H1 (cell line): ENCODE measurements around the gene SPAG17. TPM values are rescaled to one million over a fixed set of nuclear protein-coding genes. Genes with fewer than 3 reads are reported as not detected.

Experiments
- CTCF ChIA-PET: fragments of 300-600 bp; sonication (Branson Sonifier 250); formaldehyde crosslinking; loops from one replicate; lab custom pipeline; 2021; ENCODE audit not compliant: partially characterized antibody; lab: Charles Lee
- POLR2A ChIA-PET: fragments of 300-600 bp; sonication (Branson Sonifier 250); formaldehyde crosslinking; loops from one replicate; lab custom pipeline; 2021; ENCODE audit warnings: inconsistent platforms; ENCODE audit not compliant: partially characterized antibody; lab: Charles Lee
- DNase-seq, 2 experiments: peaks; one replicate each; pipeline versions ENCODE4 v3.0.0 to v3.0.0-alpha.2; 2010 to 2022; ENCODE audit warnings: low spot score in 2 of 2, low read depth in 1 of 2, mixed read lengths in 1 of 2
- FAIRE-seq: peaks from 2 replicates; lab custom pipeline; 2011; peaks lifted over from hg19 to GRCh38; lab: Jason Lieb, UNC
- H2AFZ ChIP-seq: 2 replicates; pipeline ENCODE4 v1.8.1; 2012; ENCODE audit warnings: low read length, inconsistent platforms
- H2AK5ac ChIP-seq: 2 replicates; pipeline ENCODE4 v1.6.1; 2013; ENCODE audit warnings: low read depth, low read length
- H2BK120ac ChIP-seq: replicated peaks from 2 replicates; pipeline ENCODE3; 2013; ENCODE audit warnings: low read depth, low read length, inconsistent platforms
- H2BK12ac ChIP-seq: 2 replicates; pipeline ENCODE4 v1.6.1; 2013; ENCODE audit warnings: low read depth, low read length
- H2BK15ac ChIP-seq: 2 replicates; pipeline ENCODE4 v1.6.1; 2013; ENCODE audit warnings: low read length
- H2BK20ac ChIP-seq: 2 replicates; pipeline ENCODE4 v1.6.1; 2013; ENCODE audit warnings: low read length
- H2BK5ac ChIP-seq: 2 replicates; pipeline ENCODE4 v1.6.1; 2013; ENCODE audit warnings: low read depth, low read length
- H3K14ac ChIP-seq: 2 replicates; pipeline ENCODE4 v1.6.1; 2013; ENCODE audit warnings: inconsistent platforms; ENCODE audit not compliant: insufficient read length
- H3K18ac ChIP-seq: 2 replicates; pipeline ENCODE4 v1.6.1; 2013; ENCODE audit warnings: low read length; ENCODE audit errors: extremely low read depth
- H3K23ac ChIP-seq: 2 replicates; pipeline ENCODE4 v1.6.1; 2013; ENCODE audit warnings: inconsistent platforms; ENCODE audit not compliant: insufficient read length
- H3K23me2 ChIP-seq: 2 replicates; pipeline ENCODE4 v1.6.1; 2013; ENCODE audit warnings: low read depth, low read length
- H3K27ac ChIP-seq: 2 replicates; pipeline ENCODE4 v1.6.1; 2011; ENCODE audit warnings: low read depth, low read length, inconsistent platforms
- H3K27me3 ChIP-seq, 4 experiments: replicated peaks in 1 of 4; 1 replicate in 1 of 4; 2 replicates in 3 of 4; pipeline versions ENCODE4 v1.6.1 to v1.8.1; 2011 to 2013; ENCODE audit warnings: low read length in 3 of 4, mild to moderate bottlenecking in 3 of 4, inconsistent platforms in 2 of 4, mixed read lengths in 2 of 4, moderate library complexity in 1 of 4; ENCODE audit not compliant: control insufficient read depth in 3 of 4, insufficient read depth in 3 of 4; ENCODE audit errors: extremely low read depth in 1 of 4
- H3K36me3 ChIP-seq, 4 experiments: 2 replicates each; pipeline versions ENCODE4 v1.6.1 to v1.8.1; 2011 to 2013; ENCODE audit warnings: mild to moderate bottlenecking in 4 of 4, low read length in 3 of 4, moderate library complexity in 2 of 4, control low read depth in 1 of 4, inconsistent platforms in 1 of 4; ENCODE audit not compliant: insufficient read depth in 4 of 4, control insufficient read depth in 2 of 4
- H3K4ac ChIP-seq: replicated peaks from 2 replicates; pipeline ENCODE3; 2013; ENCODE audit warnings: low read length, low read depth, mixed read lengths, inconsistent platforms; ENCODE audit not compliant: insufficient read length
- H3K4me1 ChIP-seq, 4 experiments: replicated peaks in 1 of 4; 1 replicate in 1 of 4; 2 replicates in 3 of 4; pipeline versions ENCODE4 v1.6.1 to v1.8.1; 2011 to 2013; ENCODE audit warnings: low read length in 3 of 4, inconsistent platforms in 2 of 4, mixed read lengths in 1 of 4; ENCODE audit not compliant: insufficient read depth in 4 of 4, control insufficient read depth in 3 of 4
- H3K4me2 ChIP-seq, 2 experiments: 2 replicates each; pipeline versions ENCODE4 v1.6.1 to v1.8.1; 2011 to 2013; ENCODE audit warnings: low read depth in 2 of 2, low read length in 2 of 2, control low read depth in 1 of 2, inconsistent platforms in 1 of 2, mild to moderate bottlenecking in 1 of 2; ENCODE audit not compliant: insufficient read depth in 1 of 2
- H3K4me3 ChIP-seq, 4 experiments: fragments of 200-600, 300-600 bp in 1 of 4; sonication (generic), shearing (Covaris generic), sonication (Bioruptor Twin) in 1 of 4; 2 replicates each; pipeline versions ENCODE4 v1.5.1 to v1.8.1; 2011 to 2016; ENCODE audit warnings: low read length in 4 of 4, low read depth in 3 of 4, control low read depth in 2 of 4, inconsistent platforms in 2 of 4, mild to moderate bottlenecking in 2 of 4, mixed read lengths in 1 of 4, moderate library complexity in 1 of 4; ENCODE audit not compliant: insufficient read depth in 2 of 4; ENCODE audit errors: extremely low read depth in 1 of 4
- H3K56ac ChIP-seq: replicated peaks from 2 replicates; pipeline ENCODE3; 2013; ENCODE audit warnings: low read depth, mild to moderate bottlenecking, mixed read lengths, low read length, inconsistent platforms; ENCODE audit not compliant: insufficient read length
- H3K79me1 ChIP-seq: 2 replicates; pipeline ENCODE4 v1.6.1; 2013; ENCODE audit warnings: low read depth, low read length, control low read depth
- H3K79me2 ChIP-seq, 2 experiments: 2 replicates each; pipeline versions ENCODE4 v1.6.1 to v1.8.1; 2012 to 2013; ENCODE audit warnings: low read length in 2 of 2, mild to moderate bottlenecking in 2 of 2, inconsistent platforms in 1 of 2; ENCODE audit not compliant: insufficient read depth in 2 of 2, control insufficient read depth in 1 of 2
- H3K9ac ChIP-seq, 4 experiments: replicated peaks in 1 of 4; 1 replicate in 1 of 4; 2 replicates in 3 of 4; pipeline versions ENCODE4 v1.6.1 to v1.8.1; 2011 to 2013; ENCODE audit warnings: low read depth in 3 of 4, low read length in 3 of 4, control low read depth in 2 of 4, mild to moderate bottlenecking in 2 of 4, moderate library complexity in 2 of 4, inconsistent platforms in 1 of 4; ENCODE audit errors: extremely low read depth in 1 of 4
- H3K9me3 ChIP-seq, 2 experiments: 2 replicates each; pipeline versions ENCODE4 v1.6.1 to v1.8.1; 2012 to 2013; ENCODE audit warnings: mild to moderate bottlenecking in 2 of 2, moderate library complexity in 2 of 2, control low read depth in 1 of 2, inconsistent platforms in 1 of 2, low read depth in 1 of 2, low read length in 1 of 2, mixed read lengths in 1 of 2; ENCODE audit not compliant: insufficient read depth in 2 of 2
- H4K20me1 ChIP-seq, 2 experiments: replicated peaks in 1 of 2; 2 replicates each; pipeline versions ENCODE3 to v1.8.1; 2011 to 2013; ENCODE audit warnings: inconsistent platforms in 2 of 2, low read length in 2 of 2, mild to moderate bottlenecking in 1 of 2; ENCODE audit not compliant: insufficient read depth in 2 of 2, control insufficient read depth in 1 of 2
- H4K5ac ChIP-seq: 2 replicates; pipeline ENCODE4 v1.6.1; 2013; ENCODE audit warnings: low read length, low read depth, mixed read lengths, inconsistent platforms; ENCODE audit not compliant: insufficient read length
- H4K8ac ChIP-seq: 2 replicates; pipeline ENCODE4 v1.8.0; 2013; ENCODE audit warnings: mild to moderate bottlenecking, moderate library complexity, low read length, inconsistent platforms; ENCODE audit not compliant: insufficient read depth; ENCODE audit errors: extremely low read depth
- H4K91ac ChIP-seq: replicated peaks from 2 replicates; pipeline ENCODE3; 2013; ENCODE audit warnings: low read length, mixed read lengths, inconsistent platforms; ENCODE audit not compliant: insufficient read length
- ATF3 ChIP-seq: IDR thresholded peaks from 2 replicates; pipeline ENCODE4 v1.6.1; 2011; ENCODE audit warnings: low read depth, mild to moderate bottlenecking, low read length; ENCODE audit not compliant: insufficient read depth
- CBX5 ChIP-seq: fragments of 300-800, 300-1000 bp; sonication (generic); IDR thresholded peaks from 2 replicates; pipeline ENCODE4 v1.7.1; 2016; ENCODE audit warnings: antibody characterized with exemption, low read length, low read depth
- CHD2 ChIP-seq: IDR thresholded peaks from 2 replicates; pipeline ENCODE4 v1.6.1; 2012; ENCODE audit warnings: low read length, improper control_type of control experiment
- EGR1 ChIP-seq: IDR thresholded peaks from 2 replicates; pipeline ENCODE4 v1.6.1; 2011; ENCODE audit warnings: low read depth, low read length, borderline replicate concordance
- GABPA ChIP-seq: IDR thresholded peaks from 2 replicates; pipeline ENCODE4 v1.6.1; 2011; ENCODE audit warnings: mild to moderate bottlenecking, low read length, moderate library complexity, borderline replicate concordance; ENCODE audit not compliant: insufficient read depth
- GTF2F1 ChIP-seq: IDR thresholded peaks from 2 replicates; pipeline ENCODE4 v1.6.1; 2012; ENCODE audit warnings: low read depth, low read length, improper control_type of control experiment, borderline replicate concordance
- JUN ChIP-seq: IDR thresholded peaks from 2 replicates; pipeline ENCODE4 v1.6.1; 2011; ENCODE audit warnings: low read depth, mild to moderate bottlenecking, improper control_type of control experiment, low read length
- RFX5 ChIP-seq: IDR thresholded peaks from 2 replicates; pipeline ENCODE4 v1.6.1; 2011; ENCODE audit warnings: low read depth, low read length, improper control_type of control experiment, borderline replicate concordance
- SIN3A ChIP-seq, 2 experiments: IDR thresholded peaks in 1 of 2; conservative IDR thresholded peaks in 1 of 2; 2 replicates each; pipeline ENCODE4 v1.6.1; 2011 to 2012; ENCODE audit warnings: low read length in 2 of 2, improper control_type of control experiment in 1 of 2, low read depth in 1 of 2, mild to moderate bottlenecking in 1 of 2
- SIRT6 ChIP-seq: IDR thresholded peaks from one replicate; pipeline ENCODE4 v1.7.1; 2012; ENCODE audit warnings: low read length, inconsistent platforms
- SUZ12 ChIP-seq: fragments of 200-600 bp; sonication (generic); IDR thresholded peaks from 2 replicates; pipeline ENCODE4 v1.6.1; 2012; ENCODE audit warnings: mild to moderate bottlenecking, inconsistent platforms, low read length, moderate library complexity, mixed read lengths
- WGBS, 2 experiments: shearing (Covaris generic) in 1 of 2; methylation state at CpG; one replicate each; pipeline versions ENCODE4 v1.1.6 to v1.1.7; 2013 to 2015; ENCODE audit warnings: low lambda C conversion rate in 2 of 2, mixed read lengths in 2 of 2, inconsistent platforms in 1 of 2, low coverage in 1 of 2, missing lambda C conversion rate in 1 of 2; ENCODE audit not compliant: insufficient replicate concordance in 2 of 2, insufficient coverage in 1 of 2, insufficient read length in 1 of 2; ENCODE audit errors: extremely low coverage in 1 of 2, missing lambda C conversion rate in 1 of 2; 5-methylcytosine and 5-hydroxymethylcytosine counted together
- polyA plus RNA-seq, 7 experiments: library from polyadenylated mRNA; depleted of rRNA in 3 of 7; stranded (reverse) in 5 of 7; unstranded in 2 of 7; fragments of >200 nt in 5 of 7; fragments of 200-250 nt in 2 of 7; gene quantifications; 1 replicate in 5 of 7; 2 replicates in 1 of 7; 4 replicates in 1 of 7; pipeline versions ENCODE4 v1.2.1 to v1.2.3, GENCODE V29; 2011 to 2013; ENCODE audit warnings: missing spikeins in 2 of 7, mixed read lengths in 2 of 7
- total RNA-seq: library from RNA; stranded (reverse); fragmentation: NEBNext Ultra II Directional; extraction: Animal tissue kit (Norgen Biotek cat#: 25700); gene quantifications from 2 replicates; pipeline ENCODE4 v1.2.1, GENCODE V29; 2021
- TF ChIP-seq, protein P1 (sequence below): IDR thresholded peaks from 2 replicates; pipeline ENCODE4 v1.6.1; 2012; ENCODE audit warnings: inconsistent platforms

The SPAG17 gene
- total and polyA plus RNA-seq, 2 of the 8 experiments (the other 6 are each of a cell fraction or from before 2014, with no cell fraction given), result 0.56 to 0.62 TPM

DNA sequence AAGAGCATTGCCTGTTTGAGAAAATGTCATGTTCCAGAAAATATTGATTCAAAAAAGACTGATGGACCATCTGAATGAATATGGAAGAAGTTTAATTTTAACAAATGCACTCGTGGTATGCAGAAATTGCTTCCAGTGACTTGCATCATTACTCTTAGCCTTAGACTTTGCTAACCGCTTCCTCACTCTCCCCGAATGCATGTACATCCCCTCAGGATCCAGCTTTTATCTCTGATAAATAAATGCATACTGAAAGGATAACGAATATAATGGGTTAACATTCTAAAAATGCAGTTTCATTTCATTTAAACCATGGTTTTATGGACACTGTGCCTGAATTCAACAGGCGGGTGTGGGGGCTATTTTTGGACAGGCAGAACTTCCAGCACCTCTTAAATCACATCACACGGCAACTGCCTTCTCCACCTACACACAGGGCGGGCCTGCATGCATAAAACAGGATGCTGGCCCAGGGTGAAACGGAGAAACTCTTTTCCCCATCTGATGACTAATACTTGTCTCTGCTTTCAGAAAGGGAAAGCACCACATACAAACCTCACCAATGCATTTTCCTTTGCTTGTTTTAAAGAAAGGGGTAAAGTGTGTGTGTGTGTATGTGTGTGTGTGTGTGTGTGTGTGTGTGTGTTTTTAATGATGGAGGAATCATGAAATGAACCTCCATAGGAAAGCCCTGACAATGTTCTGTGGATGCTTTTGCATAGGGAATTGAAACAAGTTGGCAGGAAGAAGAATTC lies 48.7 kb downstream of the SPAG17 start:
- H3K23ac ChIP-seq, result no peak overlapping the region
- no peak overlapping the region for H4K91ac ChIP-seq
- no peaks in the 10 kb centered on the region for H3K79me2 ChIP-seq
- H3K4me1 ChIP-seq, result peaks cover 0 to 3% (median 0%) of the 10 kb centered on the region in 4 experiments; a peak in 1 of 7 replicates
- H3K56ac ChIP-seq, result no peak overlapping the region
- H3K27me3 ChIP-seq, result no peaks in the 10 kb centered on the region
- H2AK5ac ChIP-seq, result no peak overlapping the region
- H3K18ac ChIP-seq, result no peak overlapping the region
- no peak overlapping the region for H4K5ac ChIP-seq
- H3K79me1 ChIP-seq, result no peaks in the 10 kb centered on the region
- no peak overlapping the region for H2BK5ac ChIP-seq
- no peak overlapping the region for H2BK12ac ChIP-seq
- H3K14ac ChIP-seq, result no peak overlapping the region
- H3K4ac ChIP-seq, result no peak overlapping the region
- POLR2A ChIA-PET, result no interaction called here
- CTCF ChIA-PET, result interaction anchor here (0.8 kb wide), 1 partner anchor 17 kb away, joined by 3 read pairs; no protein-coding TSS in a partner anchor
- no peak overlapping the region for H2BK15ac ChIP-seq
- no peaks in the 10 kb centered on the region for H3K23me2 ChIP-seq
- no peaks in the 10 kb centered on the region for H3K36me3 ChIP-seq
- H4K8ac ChIP-seq, result no peak overlapping the region
- H3K9ac ChIP-seq, result no peak overlapping the region
- H3K4me3 ChIP-seq, result no peak overlapping the region
- FAIRE-seq (no peak), DNase-seq (no peak)
- no peak overlapping the region for H2BK120ac ChIP-seq
- no peak overlapping the region for H2BK20ac ChIP-seq
- no peaks in the 10 kb centered on the region for H3K9me3 ChIP-seq
- H4K20me1 ChIP-seq, result no peaks in the 10 kb centered on the region
- no peak overlapping the region for H2AFZ ChIP-seq
- H3K4me2 ChIP-seq, result no peak overlapping the region
- WGBS, 2 experiments, result 87% methylated on average over 8 of the region's 8 CpGs; no CpG with 5 or more reads in 1 of the 2 experiments
- H3K27ac ChIP-seq, result no peak overlapping the region
- no peak for TF ChIP-seq RFX5
- TF ChIP-seq ATF3, result no peak
- no peak for TF ChIP-seq SIRT6
- TF ChIP-seq JUN, result no peak
- TF ChIP-seq CBX5, result no peak
- no peak for TF ChIP-seq CHD2
- TF ChIP-seq GABPA, result no peak
- TF ChIP-seq SIN3A (conservative IDR thresholded peaks at IDR 0.05 in 1 of 2, IDR thresholded peaks at IDR 0.05 in 1 of 2; ENCODE audit: low read depth in 1 of 2, low read length in 2 of 2), result no peak
- no peak for TF ChIP-seq SUZ12
- no peak for TF ChIP-seq EGR1
- TF ChIP-seq GTF2F1, result no peak
- TF ChIP-seq, protein P1, sequence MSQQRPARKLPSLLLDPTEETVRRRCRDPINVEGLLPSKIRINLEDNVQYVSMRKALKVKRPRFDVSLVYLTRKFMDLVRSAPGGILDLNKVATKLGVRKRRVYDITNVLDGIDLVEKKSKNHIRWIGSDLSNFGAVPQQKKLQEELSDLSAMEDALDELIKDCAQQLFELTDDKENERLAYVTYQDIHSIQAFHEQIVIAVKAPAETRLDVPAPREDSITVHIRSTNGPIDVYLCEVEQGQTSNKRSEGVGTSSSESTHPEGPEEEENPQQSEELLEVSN, result no peak
